ENCODE results near the gene RHOV.

GRCh38 chr15:40871749-40872617 lies 2.1 kb downstream of the RHOV start:
- TF ChIP-seq CTCF (IDR thresholded peaks at IDR 0.05; ENCODE audit: low read depth, low read length) (no peak), EZH2phosphoT487 (IDR thresholded peaks at IDR 0.05; ENCODE audit: low read depth) (no peak)

All from OCI-LY3 (cell line).